Measurements from ENCODE around the gene THG1L.

Gene THG1L

GRCh38 chr5:157766902-157767301 is 35.7 kb downstream of the THG1L start:
- no peak for TF ChIP-seq CTCF (IDR thresholded peaks at IDR 0.05; ENCODE audit: poor library complexity, severe bottlenecking)
- no peak for ATAC-seq (ENCODE audit: low read depth)
- H3K27ac ChIP-seq (ENCODE audit: poor library complexity, severe bottlenecking): no peak overlapping the region
- H3K4me3 ChIP-seq (ENCODE audit: severe bottlenecking): no peak overlapping the region
- no peaks in the 10 kb centered on the region for H3K27me3 ChIP-seq (ENCODE audit: insufficient read depth, poor library complexity, severe bottlenecking)
- H3K36me3 ChIP-seq (ENCODE audit: low read depth): no peaks in the 10 kb centered on the region
- DNase-seq (ENCODE audit: low spot score): no peak
- peaks cover 5% of the 10 kb centered on the region for H3K4me1 ChIP-seq (ENCODE audit: insufficient read depth, poor library complexity, severe bottlenecking)
- H3K9me3 ChIP-seq (ENCODE audit: severe bottlenecking): no peaks in the 10 kb centered on the region

DNA sequence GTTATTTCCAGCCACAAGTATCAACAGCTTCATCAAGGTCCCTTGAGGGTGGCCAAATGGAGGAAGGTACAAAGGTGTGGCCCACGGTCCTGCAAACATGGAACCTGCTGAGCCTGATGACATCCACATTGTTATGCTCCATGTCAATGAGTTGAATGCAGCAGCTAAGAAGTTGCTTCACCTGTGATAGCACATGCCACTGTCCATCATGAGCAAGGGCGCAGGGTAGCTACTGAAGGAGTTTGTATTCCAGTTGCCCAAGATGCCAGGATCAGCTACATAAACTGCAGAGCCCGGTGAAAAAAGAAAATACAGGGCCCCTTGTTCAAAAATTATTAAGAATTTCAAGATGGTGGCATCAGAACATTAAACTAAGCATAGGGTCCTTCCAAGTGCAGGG is 36.5 kb downstream of the THG1L start:
- no peak overlapping the region for H3K4me3 ChIP-seq (ENCODE audit: severe bottlenecking)
- H3K36me3 ChIP-seq (ENCODE audit: low read depth): no peaks in the 10 kb centered on the region
- no peak for ATAC-seq (ENCODE audit: low read depth)
- H3K4me1 ChIP-seq (ENCODE audit: insufficient read depth, poor library complexity, severe bottlenecking): peaks cover 5% of the 10 kb centered on the region
- TF ChIP-seq CTCF (IDR thresholded peaks at IDR 0.05; ENCODE audit: poor library complexity, severe bottlenecking): no peak
- H3K27me3 ChIP-seq (ENCODE audit: insufficient read depth, poor library complexity, severe bottlenecking): no peaks in the 10 kb centered on the region
- no peaks in the 10 kb centered on the region for H3K9me3 ChIP-seq (ENCODE audit: severe bottlenecking)
- DNase-seq (ENCODE audit: low spot score): no peak
- peak overlapping the region; percentile 6 for H3K27ac ChIP-seq (ENCODE audit: poor library complexity, severe bottlenecking)

DNA sequence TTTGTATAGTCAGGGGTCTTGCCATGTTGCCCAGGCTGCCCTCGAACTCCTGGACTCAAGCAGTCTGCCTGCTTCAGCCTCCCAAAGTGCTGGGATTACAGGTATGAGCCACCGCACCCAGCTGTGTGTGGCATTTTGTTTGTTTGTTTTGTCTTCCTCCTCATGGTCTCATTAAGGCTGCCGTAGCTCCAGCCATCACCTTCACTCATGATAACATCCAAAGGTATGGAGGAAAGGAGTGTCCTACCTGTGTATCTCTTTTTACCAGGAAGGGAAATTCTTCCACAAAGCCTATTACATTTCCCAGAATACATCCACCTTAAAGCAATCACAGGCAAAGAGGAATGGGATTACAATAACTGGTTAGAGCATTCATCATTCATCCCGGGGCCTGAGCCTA is 39.4 kb downstream of the THG1L start:
- Histone ChIP-seq H3K4me1 (ENCODE audit: insufficient read depth, poor library complexity, severe bottlenecking) (peaks cover 5% of the 10 kb centered on the region), H3K4me3 (ENCODE audit: severe bottlenecking) (no peak overlapping the region), H3K36me3 (ENCODE audit: low read depth) (no peaks in the 10 kb centered on the region), H3K9me3 (ENCODE audit: severe bottlenecking) (no peaks in the 10 kb centered on the region), H3K27ac (ENCODE audit: poor library complexity, severe bottlenecking) (no peak overlapping the region), H3K27me3 (ENCODE audit: insufficient read depth, poor library complexity, severe bottlenecking) (no peaks in the 10 kb centered on the region)
- DNase-seq (ENCODE audit: low spot score) (no peak), ATAC-seq (ENCODE audit: low read depth) (no peak)
- no peak for TF ChIP-seq CTCF (IDR thresholded peaks at IDR 0.05; ENCODE audit: poor library complexity, severe bottlenecking)

DNA sequence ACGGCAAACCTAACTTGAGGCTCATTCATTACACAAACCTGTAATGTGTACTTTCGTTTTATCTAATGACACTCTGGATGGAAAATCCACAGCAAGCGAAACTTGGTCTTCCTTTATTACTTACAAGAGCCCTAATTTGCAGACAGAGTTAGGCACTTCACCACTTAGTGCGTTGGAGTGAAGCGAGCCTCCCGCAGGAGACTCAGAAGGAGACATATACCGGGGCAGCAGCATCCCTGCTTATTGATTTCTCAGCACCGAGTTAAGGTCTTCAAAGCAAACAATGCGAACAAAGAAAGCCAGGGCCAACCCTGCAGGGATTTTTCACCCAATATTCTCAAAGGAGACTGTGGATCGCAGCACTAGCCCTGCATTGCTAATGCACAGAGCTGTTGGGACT is 40.9 kb downstream of the THG1L start:
- no peak for TF ChIP-seq CTCF (IDR thresholded peaks at IDR 0.05; ENCODE audit: poor library complexity, severe bottlenecking)
- DNase-seq (ENCODE audit: low spot score): no peak
- H3K9me3 ChIP-seq (ENCODE audit: severe bottlenecking): no peaks in the 10 kb centered on the region
- no peaks in the 10 kb centered on the region for H3K36me3 ChIP-seq (ENCODE audit: low read depth)
- peaks cover 5% of the 10 kb centered on the region for H3K4me1 ChIP-seq (ENCODE audit: insufficient read depth, poor library complexity, severe bottlenecking)
- H3K27ac ChIP-seq (ENCODE audit: poor library complexity, severe bottlenecking): no peak overlapping the region
- no peaks in the 10 kb centered on the region for H3K27me3 ChIP-seq (ENCODE audit: insufficient read depth, poor library complexity, severe bottlenecking)
- ATAC-seq (ENCODE audit: low read depth): no peak
- no peak overlapping the region for H3K4me3 ChIP-seq (ENCODE audit: severe bottlenecking)

- no peak for TF ChIP-seq CTCF (IDR thresholded peaks at IDR 0.05; ENCODE audit: poor library complexity, severe bottlenecking)
- DNase-seq (ENCODE audit: low spot score): no peak
- H3K36me3 ChIP-seq (ENCODE audit: low read depth): no peaks in the 10 kb centered on the region
- no peaks in the 10 kb centered on the region for H3K4me1 ChIP-seq (ENCODE audit: insufficient read depth, poor library complexity, severe bottlenecking)
- H3K27ac ChIP-seq (ENCODE audit: poor library complexity, severe bottlenecking): no peak overlapping the region
- peak; percentile 90 for ATAC-seq (ENCODE audit: low read depth)
- H3K27me3 ChIP-seq (ENCODE audit: insufficient read depth, poor library complexity, severe bottlenecking): no peaks in the 10 kb centered on the region
- H3K4me3 ChIP-seq (ENCODE audit: severe bottlenecking): no peak overlapping the region
- no peaks in the 10 kb centered on the region for H3K9me3 ChIP-seq (ENCODE audit: severe bottlenecking)
These were observed 47.0 kb downstream of the THG1L start for GRCh38 chr5:157778121-157778805.

Data from RWPE2 (cell line).